ENCODE results near the gene ENOX1.
"Not testable (repeated sequence)": the region's sequence is repeated elsewhere in the genome, so short reads cannot be mapped to it uniquely, and the experiment has no call there.

Gene ENOX1

DNA sequence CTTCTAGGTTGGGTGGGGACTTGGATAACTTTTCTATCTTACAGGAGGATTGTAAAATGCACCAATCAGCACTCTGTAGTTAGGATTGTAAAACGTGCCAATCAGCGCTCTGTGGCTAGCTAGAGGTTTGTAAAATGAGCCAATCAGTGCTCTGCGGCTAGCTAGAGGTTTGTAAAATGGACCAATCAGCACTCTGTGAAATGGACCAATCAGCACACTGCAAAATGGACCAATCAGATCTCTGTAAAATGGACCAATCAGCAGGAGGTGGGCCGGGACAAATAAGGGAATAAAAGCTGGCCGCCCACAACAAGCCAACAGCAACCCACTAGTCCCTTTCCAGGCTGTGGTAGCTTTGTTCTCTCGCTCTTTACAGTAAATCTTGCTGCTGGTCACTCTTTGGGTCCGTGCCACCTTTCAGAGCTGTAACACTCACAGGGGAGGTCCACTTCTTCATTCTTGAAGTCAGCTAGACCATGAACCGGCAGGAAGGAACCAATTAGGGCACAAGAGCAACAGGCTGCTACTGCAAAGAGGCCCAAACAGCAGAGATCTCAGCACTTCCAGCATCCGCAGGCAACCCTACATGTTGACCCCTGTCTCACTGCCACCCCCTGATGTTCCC, 606.6 kb downstream of the ENOX1 start:
- TF ChIP-seq ZFX (IDR thresholded peaks at IDR 0.05) (no peak), CTCF (conservative IDR thresholded peaks at IDR 0.05) (no peak)
- H3K27ac ChIP-seq: no peak overlapping the region

GRCh38 chr13:43171489-43171888, 615.3 kb downstream of the ENOX1 start:
- no peak for TF ChIP-seq CTCF (conservative IDR thresholded peaks at IDR 0.05)

DNA sequence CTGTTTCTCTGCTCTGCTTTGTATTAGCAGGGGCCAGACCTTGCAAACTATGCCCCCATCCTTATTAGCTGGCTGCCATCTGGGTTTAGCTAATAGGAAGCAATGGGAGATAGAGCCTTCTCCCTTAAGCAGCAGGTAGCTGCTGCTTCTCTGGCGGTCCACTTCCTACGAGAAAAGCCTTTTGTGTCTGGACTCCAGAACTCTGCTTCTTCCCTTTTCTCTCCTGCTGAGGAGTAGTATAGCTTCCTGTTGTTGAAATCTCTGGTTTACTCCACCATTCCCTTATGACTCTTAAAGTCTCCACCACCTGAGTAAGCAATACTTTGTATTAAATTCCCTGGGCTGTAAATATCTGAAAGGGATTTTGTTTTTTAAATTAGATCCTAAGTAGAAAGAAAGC, 616.3 kb downstream of the ENOX1 start:
- no peak overlapping the region for H3K27ac ChIP-seq
- TF ChIP-seq CTCF (conservative IDR thresholded peaks at IDR 0.05): no peak
- no peak for TF ChIP-seq ZFX (IDR thresholded peaks at IDR 0.05)

More at GRCh38 chr13:43171489-43171888, 615.3 kb downstream of the ENOX1 start:
- no peak overlapping the region for H3K27ac ChIP-seq

- H3K27ac ChIP-seq: not testable (repeated sequence)
Measured at GRCh38 chr13:43168434-43168833, 618.3 kb downstream of the ENOX1 start.

- H3K27ac ChIP-seq: no peak overlapping the region
- TF ChIP-seq CTCF (conservative IDR thresholded peaks at IDR 0.05): no peak
- no peak for TF ChIP-seq ZFX (IDR thresholded peaks at IDR 0.05)
Measured at GRCh38 chr13:43167731-43168130, 619.0 kb downstream of the ENOX1 start.

- no peak overlapping the region for H3K27ac ChIP-seq
- TF ChIP-seq ZFX (IDR thresholded peaks at IDR 0.05) (no peak), CTCF (conservative IDR thresholded peaks at IDR 0.05) (no peak)
Measured at GRCh38 chr13:43166644-43167457, 619.9 kb downstream of the ENOX1 start.

Data from C4-2B (cell line).